Panc1 (cell line): ENCODE data around the gene OLFML3.
A peak's percentile ranks its signal among the peaks of the same experiment; 100 is the strongest.

Source experiments
- CTCF ChIP-seq: fragments of 450-650 bp; IDR thresholded peaks from 2 replicates; pipeline ENCODE4 v1.5.1; 2017; ENCODE audit warnings: mild to moderate bottlenecking
- POLR2AphosphoS5 ChIP-seq: IDR thresholded peaks from 2 replicates; pipeline ENCODE4 v1.6.1; 2012; ENCODE audit warnings: mild to moderate bottlenecking, low read depth, low read length, moderate library complexity
- TCF7L2 ChIP-seq: IDR thresholded peaks from 2 replicates; pipeline ENCODE4 v1.6.1; 2011; ENCODE audit warnings: mild to moderate bottlenecking, low read depth, low read length, inconsistent platforms

GRCh38 chr1:113963281-113963906, 15.9 kb upstream of the OLFML3 start:
- 0 out of 2 replicates have a peak, but pooled peaks have one; percentile 21 for TF ChIP-seq CTCF
- TF ChIP-seq POLR2AphosphoS5, result no peak
- TF ChIP-seq TCF7L2, result no peak
